ENCODE results near the gene IZUMO4. TPM values are rescaled to one million over a fixed set of nuclear protein-coding genes. Genes with fewer than 3 reads are reported as not detected.

The IZUMO4 gene
- total RNA-seq, 2 experiments from 2014 or later = 8.7 to 9.5 TPM

Other genes starting within 250 kb of the IZUMO4 start
- gene REXO1, start 248.4 kb upstream of the IZUMO4 start, total RNA-seq = 10 to 100 TPM; 47.9 to 52.9 TPM
- gene KLF16, start 233.3 kb upstream of the IZUMO4 start, total RNA-seq = 10 to 100 TPM; 26.5 to 29.8 TPM
- gene ABHD17A, start 211.4 kb upstream of the IZUMO4 start, total RNA-seq = 100 to 1,000 TPM; 181 to 196 TPM
- 10 to 100 TPM in 1 of 2 experiments, 1 to 10 TPM in 1; 9.9 to 11.0 TPM for gene ADAT3, start 191.5 kb upstream of the IZUMO4 start, total RNA-seq
- 10 to 100 TPM; 29.9 to 37.2 TPM for gene SCAMP4, start 191.5 kb upstream of the IZUMO4 start, total RNA-seq
- gene CSNK1G2, start 155.7 kb upstream of the IZUMO4 start, total RNA-seq = 100 to 1,000 TPM; 103 to 105 TPM
- 10 to 100 TPM; 48.2 to 53.4 TPM for gene BTBD2, start 81.2 kb upstream of the IZUMO4 start, total RNA-seq
- gene MKNK2, start 45.7 kb upstream of the IZUMO4 start, total RNA-seq = 100 to 1,000 TPM; 332 to 348 TPM
- 100 to 1,000 TPM; 235 to 240 TPM for gene MOB3A, start 589 bp upstream of the IZUMO4 start, total RNA-seq
- gene AP3D1, start 54.7 kb downstream of the IZUMO4 start, total RNA-seq = 100 to 1,000 TPM in 1 of 2 experiments, 10 to 100 TPM in 1; 91.5 to 100 TPM
- gene DOT1L, start 67.0 kb downstream of the IZUMO4 start, total RNA-seq = 10 to 100 TPM; 70.6 to 74.3 TPM
- 10 to 100 TPM; 78.0 to 79.9 TPM for gene PLEKHJ1, start 139.4 kb downstream of the IZUMO4 start, total RNA-seq
- 100 to 1,000 TPM; 157 to 163 TPM for gene SF3A2, start 139.9 kb downstream of the IZUMO4 start, total RNA-seq
- 10 to 100 TPM; 10.3 to 12.1 TPM for gene AMH, start 152.4 kb downstream of the IZUMO4 start, total RNA-seq
- not detected for gene JSRP1, start 159.5 kb downstream of the IZUMO4 start, total RNA-seq
- under 1 TPM; 0.16 to 0.34 TPM for gene PEAK3, start 185.3 kb downstream of the IZUMO4 start, total RNA-seq
- under 1 TPM; 0.66 to 0.76 TPM for gene LINGO3, start 211.2 kb downstream of the IZUMO4 start, total RNA-seq
- 100 to 1,000 TPM; 144 to 146 TPM for gene LSM7, start 231.7 kb downstream of the IZUMO4 start, total RNA-seq
- 10 to 100 TPM; 73.5 to 80.7 TPM for gene SPPL2B, start 231.8 kb downstream of the IZUMO4 start, total RNA-seq